ENCODE data around the gene TRIL.

TRIL gene

GRCh38 chr7:28999895-29000716, 42.0 kb upstream of the TRIL start:
- no peak overlapping the region for H3K27ac ChIP-seq
- TF ChIP-seq CTCF (conservative IDR thresholded peaks at IDR 0.05), result no peak

GRCh38 chr7:28999427-28999826, 41.3 kb upstream of the TRIL start:
- no peak for TF ChIP-seq CTCF (conservative IDR thresholded peaks at IDR 0.05)
- no peak overlapping the region for H3K27ac ChIP-seq

- H3K27ac ChIP-seq, result no peak overlapping the region
- no peak for TF ChIP-seq CTCF (conservative IDR thresholded peaks at IDR 0.05)
Measured at GRCh38 chr7:28998105-28998504, 40.0 kb upstream of the TRIL start.

- TF ChIP-seq CTCF (conservative IDR thresholded peaks at IDR 0.05), result no peak
- H3K27ac ChIP-seq, result no peak overlapping the region
Measured at GRCh38 chr7:28996836-28997235, 38.7 kb upstream of the TRIL start.

- H3K27ac ChIP-seq, result no peak overlapping the region
- no peak for TF ChIP-seq CTCF (conservative IDR thresholded peaks at IDR 0.05)
Measured at GRCh38 chr7:28993371-28993770, 35.2 kb upstream of the TRIL start.

GRCh38 chr7:28992798-28993197, 34.7 kb upstream of the TRIL start:
- no peak for TF ChIP-seq CTCF (conservative IDR thresholded peaks at IDR 0.05)
- H3K27ac ChIP-seq, result no peak overlapping the region

GRCh38 chr7:28990200-28990960, 32.2 kb upstream of the TRIL start:
- TF ChIP-seq CTCF (conservative IDR thresholded peaks at IDR 0.05), result no peak
- H3K27ac ChIP-seq, result no peak overlapping the region
